HepG2 (cell line): Measurements from ENCODE around the gene P2RX5. TPM values are rescaled to one million over a fixed set of nuclear protein-coding genes. Genes with fewer than 3 reads are reported as not detected.

ENCODE experiments used
- ATAC-seq: fragments of 200-7000 bp; cut with Tn5 transposase; 3 replicates; pipeline ENCODE4 v1.9.1; 2020; ENCODE audit warnings: mild to moderate bottlenecking, moderate library complexity
- BruUV-seq: library from RNA; stranded (reverse); fragments of 400-500 nt; replicated peaks from 2 replicates; lab custom pipeline; 2021; lab: Mats Ljungman, UMichigan
- CTCF ChIA-PET: fragments of 300-600 bp; formaldehyde crosslinking; extraction: SDS; loops from one replicate; lab custom pipeline; 2021; ENCODE audit warnings: low total read pairs, inconsistent platforms, low intra/inter-chr PET ratio; lab: Yijun Ruan, JAX
- POLR2A ChIA-PET: fragments of 350-600 bp; sonication (Branson Sonifier 250); formaldehyde crosslinking; loops from one replicate; lab custom pipeline; 2020; ENCODE audit warnings: antibody characterized with exemption, inconsistent platforms; lab: Yijun Ruan, JAX
- DNase-seq: peaks from one replicate; pipeline ENCODE4 v3.0.0-alpha.2; 2015; ENCODE audit warnings: low spot score
- FAIRE-seq: peaks from 3 replicates; lab custom pipeline; 2011; peaks lifted over from hg19 to GRCh38; lab: Jason Lieb, UNC
- H2AFZ ChIP-seq: one replicate; pipeline ENCODE4 v1.6.1; 2011; ENCODE audit warnings: low read length, inconsistent platforms
- H3K27ac ChIP-seq: fragments of 300-600 bp; 3 replicates; pipeline ENCODE4 v1.8.0; 2011; ENCODE audit warnings: mixed run types, mild to moderate bottlenecking, mixed read lengths, low read length, inconsistent platforms; ENCODE audit not compliant: insufficient read depth; ENCODE audit errors: extremely low read length
- H3K27me3 ChIP-seq, 2 experiments: fragments of 200-600 bp in 1 of 2; 2 replicates in 1 of 2; 3 replicates in 1 of 2; pipeline versions ENCODE4 v1.6.0 to v1.8.0; 2011; ENCODE audit warnings: low read length in 2 of 2, mild to moderate bottlenecking in 2 of 2, moderate library complexity in 2 of 2, inconsistent platforms in 1 of 2; ENCODE audit not compliant: insufficient read depth in 2 of 2, control insufficient read depth in 1 of 2
- H3K36me3 ChIP-seq, 2 experiments: fragments of 200-600 bp in 1 of 2; replicated peaks in 1 of 2; 2 replicates in 1 of 2; 3 replicates in 1 of 2; pipeline versions ENCODE4 v1.5.1 to v1.8.0; 2011; ENCODE audit warnings: low read length in 2 of 2, inconsistent platforms in 1 of 2; ENCODE audit not compliant: insufficient read depth in 2 of 2, control insufficient read depth in 1 of 2
- H3K4me1 ChIP-seq: 2 replicates; pipeline ENCODE4 v1.5.1; 2012; ENCODE audit warnings: low read length, inconsistent platforms; ENCODE audit not compliant: insufficient read depth
- H3K4me2 ChIP-seq: 2 replicates; pipeline ENCODE4 v1.6.0; 2011; ENCODE audit warnings: low read depth, low read length, inconsistent platforms
- H3K4me3 ChIP-seq, 3 experiments: fragments of 200-600 bp in 1 of 3; sonication (generic), shearing (Covaris generic) in 1 of 3; replicated peaks in 1 of 3; 2 replicates each; pipeline ENCODE4 v1.5.1; 2011 to 2016; ENCODE audit warnings: low read length in 3 of 3, inconsistent platforms in 2 of 3, low read depth in 2 of 3, mild to moderate bottlenecking in 2 of 3, control low read depth in 1 of 3, mixed read lengths in 1 of 3; ENCODE audit not compliant: insufficient read depth in 1 of 3
- H3K79me2 ChIP-seq: one replicate; pipeline ENCODE4 v1.6.1; 2011; ENCODE audit warnings: low read length, inconsistent platforms; ENCODE audit not compliant: insufficient read depth
- H3K9ac ChIP-seq: 2 replicates; pipeline ENCODE4 v1.6.0; 2011; ENCODE audit warnings: mild to moderate bottlenecking, low read depth, low read length, inconsistent platforms; ENCODE audit not compliant: insufficient read depth
- H3K9me3 ChIP-seq: 2 replicates; pipeline ENCODE4 v1.5.1; 2012; ENCODE audit warnings: mild to moderate bottlenecking, low read length
- H4K20me1 ChIP-seq: 2 replicates; pipeline ENCODE4 v1.6.0; 2011; ENCODE audit warnings: inconsistent platforms, mild to moderate bottlenecking, low read length, moderate library complexity; ENCODE audit not compliant: insufficient read depth
- CBX1 ChIP-seq: IDR thresholded peaks from one replicate; pipeline ENCODE4 v1.6.1; 2016; ENCODE audit warnings: antibody characterized with exemption, low read depth
- HOXA5 ChIP-seq: sonication (generic); formaldehyde crosslinking; IDR thresholded peaks from 2 replicates; pipeline ENCODE4 v1.4.0; 2020; ENCODE audit warnings: missing genetic modification reagents
- ONECUT2 ChIP-seq: sonication (generic); formaldehyde crosslinking; IDR thresholded peaks from 2 replicates; pipeline ENCODE4 v1.4.0; 2020; ENCODE audit warnings: missing genetic modification reagents
- PAX8 ChIP-seq: sonication (generic); formaldehyde crosslinking; IDR thresholded peaks from 2 replicates; pipeline ENCODE4 v1.8.0; 2022; ENCODE audit warnings: mild to moderate bottlenecking, missing genetic modification reagents, borderline replicate concordance
- POGZ ChIP-seq: sonication (generic); formaldehyde crosslinking; IDR thresholded peaks from 2 replicates; pipeline ENCODE4 v1.4.0; 2020; ENCODE audit warnings: mild to moderate bottlenecking, missing genetic modification reagents
- RBM39 ChIP-seq: fragments of 200-400 bp; formaldehyde crosslinking; IDR thresholded peaks from one replicate; pipeline ENCODE4 v1.6.1; 2018; ENCODE audit warnings: antibody characterized with exemption, mild to moderate bottlenecking, low read depth, low read length; ENCODE audit not compliant: poor library complexity, severe bottlenecking
- SCMH1 ChIP-seq: sonication (generic); formaldehyde crosslinking; IDR thresholded peaks from 2 replicates; pipeline ENCODE4 v1.9.0; 2021; ENCODE audit warnings: missing genetic modification reagents, mild to moderate bottlenecking, borderline replicate concordance
- SUZ12 ChIP-seq: fragments of 150-350 bp; IDR thresholded peaks from 2 replicates; pipeline ENCODE4 v1.6.1; 2014; ENCODE audit warnings: low read depth, low read length
- ZBTB7A ChIP-seq: sonication (generic); formaldehyde crosslinking; IDR thresholded peaks from 2 replicates; pipeline ENCODE4 v1.8.0; 2022; ENCODE audit warnings: mild to moderate bottlenecking, missing genetic modification reagents
- ZFX ChIP-seq: sonication (generic); formaldehyde crosslinking; IDR thresholded peaks from 2 replicates; pipeline ENCODE4 v1.4.0; 2020; ENCODE audit warnings: mild to moderate bottlenecking, low read depth, missing genetic modification reagents, moderate library complexity
- ZMYM3 ChIP-seq: sonication (generic); formaldehyde crosslinking; IDR thresholded peaks from 2 replicates; pipeline ENCODE4 v1.5.1; 2020; ENCODE audit warnings: mild to moderate bottlenecking, missing genetic modification reagents
- ZNF225 ChIP-seq: sonication (generic); formaldehyde crosslinking; IDR thresholded peaks from 2 replicates; pipeline ENCODE4 v1.4.0; 2020; ENCODE audit warnings: mild to moderate bottlenecking, missing genetic modification reagents
- ZNF567 ChIP-seq: sonication (generic); formaldehyde crosslinking; IDR thresholded peaks from 2 replicates; pipeline ENCODE4 v1.8.1; 2023; ENCODE audit warnings: mild to moderate bottlenecking, missing genetic modification reagents, borderline replicate concordance
- ZNF703 ChIP-seq: sonication (generic); formaldehyde crosslinking; IDR thresholded peaks from 2 replicates; pipeline ENCODE4 v1.5.1; 2020; ENCODE audit warnings: missing genetic modification reagents, mild to moderate bottlenecking, moderate library complexity, borderline replicate concordance
- WGBS: methylation state at CpG from one replicate; pipeline ENCODE4 v1.1.6; 2017; ENCODE audit warnings: low lambda C conversion rate; 5-methylcytosine and 5-hydroxymethylcytosine counted together
- in situ Hi-C: cut with HindIII; loops from 2 replicates; pipeline ENCODE4 v1.10.0; 2017; ENCODE audit warnings: low pct_unique_long_range_greater_than_20kb; ENCODE audit not compliant: extremely low pct_ligation_motif_present
- intact Hi-C: fragments of 100-400 bp; cut with micrococcal nuclease; formaldehyde crosslinking; loops from one replicate; pipeline ENCODE4 v1.10.0; 2022; ENCODE audit not compliant: unreplicated experiment
- polyA plus RNA-seq, 8 experiments: library from polyadenylated mRNA; depleted of rRNA in 3 of 8; stranded (reverse) in 7 of 8; unstranded in 1 of 8; fragments of >200 nt; fragmentation: Illumina TruSeq in 4 of 8; extraction: Trizol in 4 of 8; gene quantifications; 2 replicates each; pipeline versions ENCODE4 v1.2.1 to v1.2.3, GENCODE V29; 2011 to 2016; ENCODE audit warnings: low read depth in 4 of 8, missing spikeins in 1 of 8, mixed read lengths in 1 of 8; ENCODE audit not compliant: insufficient read depth in 1 of 8
- total RNA-seq, 5 experiments: library from RNA; depleted of rRNA; stranded (reverse); fragments of >200 nt; fragmentation: Illumina TruSeq; extraction: Trizol; gene quantifications; 2 replicates each; pipeline ENCODE4 v1.2.3, GENCODE V29; 2016; ENCODE audit warnings: low read depth in 1 of 5
- TF ChIP-seq, protein P1 (sequence below), 2 experiments: sonication (generic) in 1 of 2; formaldehyde crosslinking in 1 of 2; IDR thresholded peaks; 2 replicates each; pipeline versions ENCODE4 v1.4.0 to v1.6.1; 2018 to 2020; ENCODE audit warnings: missing genetic modification reagents in 2 of 2, borderline replicate concordance in 1 of 2, low read depth in 1 of 2, mild to moderate bottlenecking in 1 of 2, missing biosample characterization in 1 of 2
- TF ChIP-seq, protein P2 (sequence below): sonication (generic); formaldehyde crosslinking; IDR thresholded peaks from 2 replicates; pipeline ENCODE4 v1.5.0; 2020; ENCODE audit warnings: mild to moderate bottlenecking, missing genetic modification reagents

The P2RX5 gene
- total and polyA plus RNA-seq, 2 of the 13 experiments (the other 11 are each of a cell fraction or from before 2014, with no cell fraction given), result 0.95 to 1.7 TPM

- peaks cover 2 to 8% of the 10 kb centered on the region in 2 experiments; a peak in 3 of 5 replicates for H3K36me3 ChIP-seq
- WGBS, result 0% methylated on average over 3 of the region's 89 CpGs
- peaks cover 44% of the 10 kb centered on the region for H3K4me1 ChIP-seq
- H3K9me3 ChIP-seq, result no peaks in the 10 kb centered on the region
- H2AFZ ChIP-seq, result no peak within 1 kb of the TSS
- intact Hi-C loops, result no loop called here
- BruUV-seq, result no TSS peak
- H3K27me3 ChIP-seq, result no peaks in the 10 kb centered on the region; a peak in 1 of 5 replicates
- peak within 1 kb of the TSS; percentile 89 to 97 (median 95) for H3K4me3 ChIP-seq
- DNase-seq (peak; percentile 95), FAIRE-seq (peak; percentile 12), ATAC-seq (peak; percentile 89)
- H4K20me1 ChIP-seq, result peaks cover 4% of the 10 kb centered on the region; the same call in 1 of the 2 replicates
- in situ Hi-C loops, result loop anchor here (10.0 kb wide), 1 partner anchor 624 kb away; no protein-coding TSS in a partner anchor
- CTCF ChIA-PET, result no interaction called here
- H3K9ac ChIP-seq, result peak within 1 kb of the TSS; percentile 95
- H3K4me2 ChIP-seq, result peak within 1 kb of the TSS; percentile 90
- H3K79me2 ChIP-seq, result peaks cover 24% of the 10 kb centered on the region
- POLR2A ChIA-PET, result interaction anchor here (0.8 to 3.6 kb wide), 20 partner anchors 10 to 178 kb away, joined by 3 to 74 read pairs (median 6); partner anchors contain the start of genes CTNS, HASPIN, NCBP3 and P2RX5
- peak within 1 kb of the TSS; percentile 96 for H3K27ac ChIP-seq
- TF ChIP-seq, protein P1, sequence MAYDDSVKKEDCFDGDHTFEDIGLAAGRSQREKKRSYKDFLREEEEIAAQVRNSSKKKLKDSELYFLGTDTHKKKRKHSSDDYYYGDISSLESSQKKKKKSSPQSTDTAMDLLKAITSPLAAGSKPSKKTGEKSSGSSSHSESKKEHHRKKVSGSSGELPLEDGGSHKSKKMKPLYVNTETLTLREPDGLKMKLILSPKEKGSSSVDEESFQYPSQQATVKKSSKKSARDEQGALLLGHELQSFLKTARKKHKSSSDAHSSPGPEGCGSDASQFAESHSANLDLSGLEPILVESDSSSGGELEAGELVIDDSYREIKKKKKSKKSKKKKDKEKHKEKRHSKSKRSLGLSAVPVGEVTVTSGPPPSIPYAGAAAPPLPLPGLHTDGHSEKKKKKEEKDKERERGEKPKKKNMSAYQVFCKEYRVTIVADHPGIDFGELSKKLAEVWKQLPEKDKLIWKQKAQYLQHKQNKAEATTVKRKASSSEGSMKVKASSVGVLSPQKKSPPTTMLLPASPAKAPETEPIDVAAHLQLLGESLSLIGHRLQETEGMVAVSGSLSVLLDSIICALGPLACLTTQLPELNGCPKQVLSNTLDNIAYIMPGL (CRISPR knock-in tag; IDR thresholded peaks at IDR 0.05; ENCODE audit: borderline replicate concordance in 1 of 2, low read depth in 1 of 2), result peak; percentile 16 to 49; a peak in 3 of 4 replicates
- TF ChIP-seq ONECUT2 (CRISPR knock-in tag), result no peak
- TF ChIP-seq CBX1, result no peak
- no peak; the same call in 1 of the 2 replicates for TF ChIP-seq ZNF703
- TF ChIP-seq ZMYM3, result no peak
- TF ChIP-seq, protein P2, sequence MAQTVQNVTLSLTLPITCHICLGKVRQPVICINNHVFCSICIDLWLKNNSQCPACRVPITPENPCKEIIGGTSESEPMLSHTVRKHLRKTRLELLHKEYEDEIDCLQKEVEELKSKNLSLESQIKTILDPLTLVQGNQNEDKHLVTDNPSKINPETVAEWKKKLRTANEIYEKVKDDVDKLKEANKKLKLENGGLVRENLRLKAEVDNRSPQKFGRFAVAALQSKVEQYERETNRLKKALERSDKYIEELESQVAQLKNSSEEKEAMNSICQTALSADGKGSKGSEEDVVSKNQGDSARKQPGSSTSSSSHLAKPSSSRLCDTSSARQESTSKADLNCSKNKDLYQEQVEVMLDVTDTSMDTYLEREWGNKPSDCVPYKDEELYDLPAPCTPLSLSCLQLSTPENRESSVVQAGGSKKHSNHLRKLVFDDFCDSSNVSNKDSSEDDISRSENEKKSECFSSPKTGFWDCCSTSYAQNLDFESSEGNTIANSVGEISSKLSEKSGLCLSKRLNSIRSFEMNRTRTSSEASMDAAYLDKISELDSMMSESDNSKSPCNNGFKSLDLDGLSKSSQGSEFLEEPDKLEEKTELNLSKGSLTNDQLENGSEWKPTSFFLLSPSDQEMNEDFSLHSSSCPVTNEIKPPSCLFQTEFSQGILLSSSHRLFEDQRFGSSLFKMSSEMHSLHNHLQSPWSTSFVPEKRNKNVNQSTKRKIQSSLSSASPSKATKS (CRISPR knock-in tag), result no peak; the same call in 1 of the 2 replicates
- TF ChIP-seq SCMH1 (CRISPR knock-in tag), result no peak
- peak; percentile 90 for TF ChIP-seq ZFX (CRISPR knock-in tag)
- TF ChIP-seq ZNF225 (CRISPR knock-in tag), result no peak
- no peak for TF ChIP-seq POGZ (CRISPR knock-in tag)
- TF ChIP-seq RBM39, result peak; percentile 82
- no peak for TF ChIP-seq ZNF567
- no peak for TF ChIP-seq SUZ12
- no peak for TF ChIP-seq PAX8 (CRISPR knock-in tag)
- no peak for TF ChIP-seq ZBTB7A (CRISPR knock-in tag)
- TF ChIP-seq HOXA5, result peak; percentile 66; the same call in 1 of the 2 replicates
Measured at GRCh38 chr17:3668279-3669084, 27.5 kb downstream of the P2RX5 start, which contains the start of the genes EMC6 and TAX1BP3. Gene EMC6 (plus strand): TSS chr17:3668812. CDS start chr17:3669147, 335 bp downstream. Gene TAX1BP3 (minus strand): TSS chr17:3668578. CDS start chr17:3668526, 52 bp downstream.
